Activated T-helper 9 cell treated with anti-CD3 and anti-CD28 coated beads, Interleukin-2, amount 50 U/mL, for 16 hours (primary cell): ENCODE measurements around the gene CNOT6L.
"Not testable (repeated sequence)": the region's sequence is repeated elsewhere in the genome, so short reads cannot be mapped to it uniquely, and the experiment has no call there.

ENCODE experiments used
- DNase-seq: peaks from one replicate; pipeline ENCODE4 v3.0.0-alpha.2; 2020; ENCODE audit warnings: low read depth

Gene CNOT6L

DNA sequence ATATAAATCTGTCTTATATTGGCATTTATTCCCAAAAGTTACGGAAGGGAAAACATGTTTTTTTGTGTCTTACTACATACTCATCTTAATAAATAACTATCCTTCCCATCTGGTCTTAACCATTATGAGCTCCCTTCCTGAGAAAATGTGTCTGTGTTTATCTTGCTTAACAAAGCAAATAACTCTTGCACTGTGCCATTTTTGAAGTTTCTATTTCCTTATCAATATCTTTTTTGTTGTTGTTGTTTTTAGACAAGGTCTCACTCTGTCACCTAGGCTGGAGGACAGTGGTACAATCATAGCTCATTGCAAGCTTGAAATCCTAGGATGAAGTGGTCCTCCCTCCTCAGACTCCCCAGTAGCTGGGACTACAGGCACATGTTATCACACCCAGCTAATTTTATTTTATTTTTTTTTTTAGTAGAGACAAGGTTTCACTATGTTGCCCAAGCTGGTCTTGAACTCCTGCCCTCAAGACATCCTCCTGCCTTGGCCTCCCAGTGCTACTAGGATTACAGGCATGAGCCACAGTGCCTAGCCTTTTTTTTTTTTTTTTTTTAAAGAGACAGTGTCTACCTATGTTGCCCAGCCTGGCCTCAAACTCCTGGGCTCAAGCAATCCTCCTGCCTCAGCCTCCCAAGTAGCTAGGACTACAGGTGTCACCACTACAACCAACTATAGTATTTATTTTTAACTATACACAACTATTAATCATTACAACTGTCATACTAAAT, 36.9 kb downstream of the CNOT6L start:
- DNase-seq = no peak

DNA sequence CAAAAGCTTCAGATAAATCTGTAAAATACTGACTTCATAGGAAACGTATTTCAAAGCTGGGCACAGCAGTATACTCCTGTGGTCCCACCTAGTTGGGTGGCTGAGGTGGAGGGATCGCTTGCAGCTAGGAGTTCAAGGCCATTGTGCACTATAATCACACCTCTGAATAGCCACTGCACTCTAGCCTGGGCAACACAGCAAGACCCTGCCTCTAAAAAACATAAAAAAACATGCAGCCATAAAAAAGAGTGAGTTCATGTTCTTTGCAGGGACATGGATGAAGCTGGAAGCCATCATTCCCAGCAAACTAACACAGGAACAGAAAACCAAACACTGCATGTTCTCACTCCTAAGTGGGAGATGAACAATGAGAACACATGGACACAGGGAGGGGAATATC, 38.4 kb downstream of the CNOT6L start:
- not testable (repeated sequence) for DNase-seq

DNA sequence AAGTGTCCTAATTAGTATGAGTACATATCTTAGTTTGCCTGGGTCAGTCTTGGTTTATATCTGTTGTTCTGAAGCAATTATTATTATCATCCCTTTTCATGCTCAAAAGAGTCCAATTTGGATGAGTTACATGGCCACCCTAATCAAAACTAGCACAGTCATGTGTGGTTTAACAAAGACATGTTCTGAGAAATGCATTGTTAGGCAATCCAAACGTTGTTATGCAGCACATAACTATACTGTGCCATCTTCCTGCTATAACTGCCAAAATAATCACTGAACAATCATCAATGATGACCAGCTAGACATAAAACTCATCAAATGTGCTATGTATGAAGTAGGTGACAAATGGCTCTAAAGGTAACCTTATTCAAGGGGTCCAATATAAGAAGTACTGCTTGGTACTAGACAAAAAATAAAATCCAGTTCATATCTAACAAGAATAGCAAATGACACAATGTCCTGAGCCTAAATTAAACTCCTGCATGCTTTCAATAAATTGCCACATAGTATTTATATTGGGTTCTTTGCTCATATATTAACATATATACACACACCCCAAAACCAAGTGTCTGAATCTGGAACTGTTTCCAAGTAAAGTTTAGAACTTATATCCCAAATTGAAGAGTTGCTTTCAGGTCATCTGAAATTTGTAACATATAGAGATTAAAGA, 41.9 kb downstream of the CNOT6L start:
- no peak for DNase-seq

DNA sequence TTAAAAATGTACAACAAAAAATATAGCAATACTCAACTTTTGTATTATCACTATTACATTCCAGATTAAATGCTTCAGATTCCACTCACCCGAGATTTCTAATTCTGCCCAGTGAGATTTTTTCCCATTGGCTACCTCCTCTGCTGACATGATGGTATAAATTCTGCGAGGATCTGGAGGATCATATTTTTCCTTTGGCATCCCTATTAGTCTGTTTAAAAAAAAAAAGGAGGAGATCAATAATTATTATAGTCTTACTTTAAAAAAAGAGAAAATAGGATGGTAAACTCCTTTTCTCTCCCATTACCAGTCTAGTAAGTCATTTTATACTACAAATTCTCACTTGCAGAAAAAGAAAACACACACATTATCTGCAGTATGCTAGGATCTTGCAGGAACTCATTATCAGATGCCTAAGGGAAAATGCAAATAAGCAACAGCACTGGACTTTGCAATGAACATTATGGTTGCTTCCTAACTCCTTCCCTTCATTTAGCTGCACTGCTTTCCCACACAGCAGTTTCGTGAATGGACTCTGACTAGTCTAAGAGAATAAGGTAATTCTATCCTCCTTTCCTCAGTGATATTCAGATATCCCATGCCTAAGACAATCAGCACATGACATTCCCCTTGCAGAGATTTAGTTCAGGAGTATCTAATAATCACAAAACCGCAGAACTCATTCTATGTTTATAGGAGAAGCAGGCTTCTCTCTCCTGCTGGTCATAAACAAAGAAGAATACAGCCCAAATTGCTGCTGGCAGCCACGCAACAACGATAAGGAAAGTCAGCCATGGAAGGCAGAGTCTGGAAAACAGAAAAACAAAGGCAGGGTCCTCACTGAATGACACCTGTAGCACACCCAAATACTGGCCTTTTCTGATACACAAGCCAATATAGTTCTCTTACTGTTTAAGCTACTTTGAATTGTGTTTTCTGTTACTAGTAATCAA, 42.7 kb downstream of the CNOT6L start:
- DNase-seq = no peak

DNA sequence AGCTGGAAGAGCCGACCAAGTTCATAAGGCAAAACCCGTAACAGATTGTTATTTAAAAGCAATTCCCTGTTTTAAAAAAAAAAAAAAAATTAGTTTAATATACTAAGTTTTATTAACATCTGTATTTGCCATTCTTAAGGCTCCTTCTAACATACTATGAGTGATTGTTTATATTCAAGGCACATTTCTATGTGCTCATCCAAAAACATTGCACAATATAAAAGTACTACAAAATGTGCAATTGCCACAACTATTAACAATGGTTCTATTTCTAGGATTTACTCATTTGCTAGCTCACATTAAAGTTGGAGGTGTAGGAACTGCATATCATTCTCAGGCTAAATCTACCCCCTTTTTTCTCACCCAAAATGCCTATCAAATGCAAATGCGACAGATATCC, 46.1 kb downstream of the CNOT6L start:
- DNase-seq = no peak

DNA sequence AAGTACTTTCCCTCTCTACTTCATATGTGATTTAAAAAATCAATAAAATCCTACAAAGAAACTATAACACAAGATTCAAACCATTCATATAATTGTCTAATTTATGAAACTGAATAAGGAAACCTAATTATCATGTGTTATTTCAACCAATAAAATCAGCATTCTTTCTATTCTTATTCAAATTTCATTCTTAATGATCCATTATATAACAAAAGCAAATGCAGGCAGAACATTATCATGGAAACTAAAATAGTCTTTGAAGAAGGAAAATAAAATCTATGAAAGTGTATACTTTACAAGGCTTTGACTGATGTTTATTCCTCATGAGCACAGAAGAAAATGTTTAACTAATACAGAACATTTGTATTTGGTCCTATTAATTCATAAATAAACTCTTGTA, 47.6 kb downstream of the CNOT6L start:
- no peak for DNase-seq

DNA sequence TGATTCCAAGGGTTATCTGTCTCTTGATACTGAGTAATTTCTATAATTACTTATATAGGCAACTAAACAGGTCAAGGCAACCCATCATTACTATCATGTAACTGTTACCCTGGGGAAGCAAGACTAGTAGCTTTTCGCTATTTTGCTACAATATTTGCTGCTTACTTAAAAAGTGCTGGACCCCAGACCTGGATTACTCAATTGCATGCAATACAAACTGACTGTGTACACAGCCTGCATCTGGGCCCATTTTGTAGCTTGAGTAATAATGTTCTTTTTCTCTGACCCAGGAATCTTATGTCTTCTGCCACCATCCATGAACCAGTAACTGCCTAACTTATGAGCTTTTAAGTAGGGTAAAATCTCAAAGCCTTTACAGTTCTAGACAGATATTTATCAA, 53.4 kb downstream of the CNOT6L start:
- DNase-seq = no peak

DNA sequence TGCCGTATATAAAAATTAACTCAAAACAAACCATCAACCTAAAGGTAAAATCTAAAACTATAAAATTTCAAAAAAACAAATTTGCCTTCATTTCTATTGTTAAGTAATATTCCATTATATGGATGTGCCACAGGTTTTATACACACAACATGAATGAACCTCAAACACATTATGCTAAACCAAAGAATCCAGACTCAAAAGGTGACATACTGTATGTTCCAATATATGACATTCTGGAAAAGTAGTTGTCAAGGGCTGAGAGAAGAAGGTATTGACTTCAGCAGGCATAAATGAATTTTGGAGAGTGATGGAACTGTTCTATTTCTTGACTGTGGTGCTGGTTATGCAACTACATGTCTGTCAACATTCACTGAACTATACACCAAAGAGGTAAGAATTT, 56.6 kb downstream of the CNOT6L start:
- DNase-seq = no peak

DNA sequence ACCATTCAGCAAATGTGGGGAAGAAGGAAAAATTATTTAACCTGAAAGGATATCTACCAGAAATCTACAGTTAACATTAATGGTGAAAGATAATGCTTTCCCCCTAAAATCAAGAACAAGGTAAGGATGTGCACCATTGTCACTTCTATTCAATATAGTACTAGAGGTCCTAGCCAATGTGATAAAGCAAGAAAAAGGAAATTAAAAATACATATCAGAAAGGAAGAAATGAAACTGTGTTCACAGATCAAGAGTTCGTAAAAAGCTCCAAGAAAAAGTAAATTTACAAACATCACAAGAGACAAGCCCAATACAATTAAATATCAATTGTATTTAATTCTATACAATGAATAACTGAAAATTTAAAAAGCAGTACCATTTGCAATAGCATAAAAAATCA, 57.6 kb downstream of the CNOT6L start:
- DNase-seq = no peak

DNA sequence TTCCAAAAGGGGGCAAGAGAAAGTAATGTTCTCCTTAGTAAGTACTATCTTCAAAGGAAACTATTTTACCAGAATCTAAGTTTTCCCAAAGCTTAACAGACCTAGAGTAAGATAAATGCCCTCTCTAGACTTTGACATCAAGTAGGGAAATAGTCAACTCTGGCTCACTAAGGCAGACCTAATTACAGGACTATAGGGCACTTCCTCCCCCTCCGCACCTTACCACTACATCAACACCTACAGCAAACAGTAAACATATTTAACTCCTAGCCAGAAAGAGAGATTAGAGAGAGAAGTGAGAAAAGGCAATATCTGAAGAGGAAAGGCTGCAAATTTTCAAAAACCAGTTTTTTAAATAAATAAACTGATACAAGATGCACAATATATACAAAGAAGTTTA, 60.4 kb downstream of the CNOT6L start:
- DNase-seq = no peak

DNA sequence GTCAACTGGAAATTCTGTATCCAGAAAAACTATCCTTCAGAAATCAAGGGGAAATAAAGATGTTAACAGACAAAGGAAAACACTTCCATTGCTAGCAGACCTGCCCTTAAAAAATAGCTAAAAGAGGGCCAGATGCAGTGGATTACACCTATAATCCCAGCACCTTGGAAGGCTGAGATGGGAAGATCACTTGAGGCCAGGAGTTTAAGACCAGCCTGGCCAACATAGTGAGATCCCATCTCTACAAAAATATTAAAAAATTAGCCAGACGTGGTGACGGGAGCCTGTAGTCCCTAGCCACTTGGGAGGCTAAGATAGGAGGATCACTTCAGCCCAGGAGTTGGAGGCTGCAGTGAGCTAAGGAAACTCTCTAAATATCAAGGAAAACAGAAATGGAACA, 67.4 kb downstream of the CNOT6L start:
- DNase-seq = no peak

DNA sequence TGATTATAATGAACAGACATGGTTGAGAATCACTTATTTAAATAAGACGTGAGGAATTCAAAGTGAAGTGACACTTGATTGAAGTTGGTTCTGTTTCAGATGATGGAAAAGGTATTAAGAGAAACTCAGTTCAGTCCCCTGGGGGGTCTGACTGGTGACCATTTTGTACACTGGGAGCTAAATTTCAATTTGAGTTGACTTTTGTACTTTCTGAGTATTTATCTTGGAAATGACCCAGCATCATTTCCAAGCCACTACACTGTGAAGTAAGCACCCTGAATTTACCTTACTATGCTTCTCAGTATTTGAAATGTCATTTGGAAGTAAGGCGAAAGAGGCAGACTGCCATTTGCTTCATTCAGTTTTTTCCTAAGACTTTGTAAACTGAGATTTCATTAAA, 73.4 kb downstream of the CNOT6L start:
- no peak for DNase-seq

DNA sequence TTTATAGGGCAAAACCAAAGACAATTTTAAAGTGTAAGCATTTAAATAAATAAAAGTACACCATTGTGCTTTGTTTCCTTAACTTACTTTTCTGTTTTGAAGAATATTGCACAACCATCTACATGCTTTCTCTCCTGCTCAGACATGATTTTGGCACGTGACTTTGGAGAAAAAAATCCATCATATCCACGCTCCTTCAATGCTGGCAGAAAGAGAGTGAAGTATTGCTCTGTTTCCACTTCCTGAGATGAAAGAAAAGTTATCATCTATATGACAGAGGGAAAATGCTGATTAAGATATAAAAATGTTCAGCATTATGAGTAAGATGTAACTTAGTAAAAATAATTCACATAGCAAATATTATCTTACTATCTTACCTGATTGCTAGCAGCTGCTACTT, 77.1 kb downstream of the CNOT6L start:
- DNase-seq = no peak

DNA sequence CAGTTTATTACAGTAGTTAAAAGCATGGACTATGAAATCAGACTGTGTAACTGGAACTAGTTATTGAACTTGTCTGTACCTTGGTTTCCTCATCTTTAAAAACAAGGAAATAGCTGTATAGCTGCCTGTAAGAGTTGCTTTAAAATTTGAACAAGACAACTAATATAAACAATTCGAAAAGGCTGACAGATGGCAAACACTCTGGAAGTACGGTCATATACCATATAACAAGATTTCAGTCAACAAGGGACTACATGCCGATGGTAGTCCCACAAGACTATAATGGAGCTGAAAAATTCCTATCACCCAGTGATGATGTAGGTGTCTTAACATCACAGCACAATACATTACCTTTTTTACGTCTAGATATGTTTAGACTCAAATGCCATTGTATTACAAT, 78.7 kb downstream of the CNOT6L start:
- no peak for DNase-seq

DNA sequence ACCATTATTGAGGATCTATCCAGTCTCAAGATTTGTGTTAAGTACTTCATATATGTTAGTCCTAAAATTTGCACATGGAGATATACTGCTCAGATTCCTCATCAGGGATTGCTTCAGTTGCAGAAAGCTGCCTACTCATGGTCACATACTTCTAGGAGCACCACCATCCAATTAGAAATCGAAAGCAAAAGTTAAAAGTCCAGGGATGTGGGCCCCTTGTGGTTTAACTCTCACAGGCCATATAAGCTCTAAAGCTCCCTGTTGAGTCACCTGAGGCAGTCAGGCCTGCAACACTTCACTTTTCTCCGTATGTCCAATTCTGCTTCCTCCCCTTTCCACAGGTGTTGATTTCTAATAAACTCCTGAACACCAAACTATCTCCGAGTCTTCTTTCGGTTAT, 84.2 kb downstream of the CNOT6L start:
- DNase-seq = peak; percentile 3

DNA sequence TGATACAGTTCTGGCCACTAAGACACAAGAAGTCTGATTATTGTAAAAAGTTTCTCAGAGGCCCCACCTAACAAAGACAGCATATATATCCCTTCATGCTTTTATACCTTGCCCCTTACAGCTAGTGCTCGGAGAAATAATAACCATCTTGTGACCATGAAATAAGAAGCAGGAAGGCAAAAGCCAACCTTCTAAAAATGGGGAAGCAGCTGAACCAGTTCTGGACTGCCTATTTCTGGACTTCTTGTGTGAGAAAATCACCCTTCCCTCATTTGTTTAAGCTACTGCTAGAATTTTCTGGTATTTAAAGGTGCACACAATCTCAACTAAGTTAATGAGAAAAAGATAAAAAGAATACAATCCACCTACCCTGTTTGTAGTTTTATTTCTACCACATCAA, 87.5 kb downstream of the CNOT6L start:
- DNase-seq = no peak

DNA sequence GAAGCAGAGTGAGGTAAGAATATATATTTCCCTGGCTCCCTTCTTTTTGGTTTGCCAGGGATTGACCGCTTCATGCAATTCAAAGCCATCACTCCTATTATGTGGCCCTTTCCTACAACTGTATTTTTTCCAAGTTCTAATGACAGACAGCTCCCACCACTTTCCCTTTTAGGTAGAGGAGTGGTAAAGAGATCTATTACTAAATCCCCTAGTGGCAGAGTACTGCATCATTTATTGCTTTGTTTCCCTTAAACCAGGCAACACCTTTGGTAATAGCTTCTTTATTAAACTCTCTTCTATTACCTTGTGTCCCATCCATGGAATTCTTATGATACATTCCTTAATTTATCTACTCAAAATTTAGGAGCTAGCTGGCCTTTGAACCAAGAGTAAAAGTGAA, 90.7 kb downstream of the CNOT6L start:
- DNase-seq = no peak

DNA sequence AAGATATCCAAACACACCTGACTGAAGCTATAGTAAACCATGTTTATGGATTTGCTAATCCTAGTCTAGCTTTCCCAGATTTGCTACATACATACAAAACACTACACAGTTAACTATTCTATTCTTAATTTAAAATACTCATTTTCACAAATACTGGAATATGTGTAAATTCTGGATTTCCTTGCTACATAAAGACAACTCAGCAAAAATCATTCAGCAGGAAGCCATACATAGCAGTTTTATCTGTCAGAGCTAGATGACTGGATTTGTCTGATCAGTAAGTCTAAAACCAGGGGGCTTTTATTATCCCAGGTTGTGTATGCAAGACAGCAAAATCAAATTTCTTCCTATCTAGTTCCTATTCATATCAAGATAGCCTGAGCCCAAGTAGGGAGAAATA, 98.1 kb downstream of the CNOT6L start:
- no peak for DNase-seq

DNA sequence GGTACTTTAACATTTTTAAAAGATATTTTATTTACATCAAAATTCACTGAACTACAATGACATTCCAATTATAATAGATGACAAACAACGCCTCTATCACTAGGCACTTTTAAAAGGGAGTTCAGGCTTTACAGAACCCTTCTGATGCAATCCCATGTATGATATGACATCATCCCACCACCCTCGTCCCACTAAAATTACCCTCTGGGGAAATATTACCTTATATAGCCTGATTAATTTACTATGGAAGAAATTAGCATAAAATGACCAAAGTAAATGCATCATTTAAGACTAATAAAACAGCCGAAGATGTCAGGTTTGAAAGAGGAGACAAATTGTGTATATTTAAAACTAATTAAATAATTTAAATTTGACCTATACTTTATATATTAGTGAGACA, 100.7 kb downstream of the CNOT6L start:
- DNase-seq = not testable (repeated sequence)

DNA sequence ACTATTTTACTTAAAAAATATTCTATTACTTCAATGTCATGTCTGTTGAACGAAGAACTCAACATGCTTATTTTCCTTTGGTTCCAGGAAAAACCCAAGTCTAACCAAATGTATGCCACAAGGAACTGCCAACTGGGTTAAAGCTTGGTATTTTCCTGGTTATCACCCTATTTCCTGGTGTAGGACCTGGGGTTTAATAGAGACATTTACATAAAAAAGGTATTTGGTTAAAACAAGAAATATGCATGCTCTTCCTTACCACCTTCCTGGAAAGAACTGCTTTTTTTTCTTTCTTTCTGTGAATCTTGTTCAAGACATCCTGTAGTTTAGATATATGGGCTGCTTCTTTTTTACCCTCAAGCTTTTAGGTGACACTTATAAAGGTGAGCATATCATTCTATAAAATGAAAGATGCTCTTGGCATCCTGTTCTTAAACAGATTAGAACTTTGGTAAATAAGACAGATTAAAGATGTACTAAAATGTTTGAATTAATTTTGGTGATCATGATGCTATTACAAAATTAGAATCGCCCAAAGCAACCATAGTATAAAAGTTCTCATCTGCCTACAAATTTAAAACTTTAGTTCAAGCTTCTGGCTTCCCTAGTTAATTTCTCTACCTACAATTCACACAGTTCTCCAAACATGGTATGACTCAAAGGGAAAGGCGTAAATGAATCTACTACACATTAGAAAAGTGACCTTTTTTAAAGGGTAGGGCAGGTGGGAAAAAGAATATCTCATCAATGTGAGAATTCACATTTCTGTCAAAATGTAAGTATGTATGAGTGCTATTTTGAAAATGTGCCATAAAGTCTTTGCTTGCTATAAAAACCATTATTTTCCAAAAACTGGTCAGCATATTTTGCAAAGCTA, 103.5 kb downstream of the CNOT6L start:
- no peak for DNase-seq

DNA sequence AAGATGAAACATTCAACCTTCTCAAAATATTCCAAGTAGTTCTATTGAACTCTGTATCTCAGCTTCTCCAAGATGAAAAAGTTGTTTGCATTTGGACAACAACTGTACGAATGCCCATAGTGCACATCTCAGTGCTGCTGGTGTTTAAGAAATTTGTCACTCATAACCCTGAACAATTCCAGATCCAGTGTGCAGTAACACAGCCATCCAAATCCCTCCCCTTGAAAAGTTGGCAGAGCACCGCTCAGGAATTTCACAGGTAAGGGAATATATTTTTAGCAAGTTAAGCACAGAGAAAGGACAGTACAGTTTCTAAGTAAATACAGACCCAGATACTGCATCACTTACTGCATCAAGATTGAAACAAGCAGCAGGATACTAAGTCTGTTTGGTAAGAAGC, 104.7 kb downstream of the CNOT6L start:
- no peak for DNase-seq

DNA sequence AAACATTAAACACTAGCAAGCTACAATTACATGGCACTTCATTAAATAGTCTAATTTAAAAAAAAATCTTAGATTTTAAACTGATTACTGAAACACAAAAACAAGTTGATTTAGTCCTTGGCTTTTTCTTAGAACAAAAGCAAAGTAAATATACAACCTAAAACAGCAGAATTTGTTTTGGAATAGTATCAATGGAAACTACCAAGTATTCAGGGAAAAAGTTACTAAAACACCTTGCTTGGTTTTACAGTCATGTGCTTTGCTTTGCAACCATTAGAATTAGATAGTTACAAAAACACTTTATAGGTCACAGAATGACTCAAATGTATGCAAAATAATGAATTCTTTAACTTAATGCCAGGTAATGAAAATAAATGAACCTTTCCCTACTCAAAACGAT, 105.3 kb downstream of the CNOT6L start:
- no peak for DNase-seq
